GM12874 (cell line): ENCODE results near the gene RTP1.

ENCODE experiments used
- TF ChIP-seq, protein P1 (sequence below): IDR thresholded peaks from 2 replicates; pipeline ENCODE4 v1.5.1; 2011; ENCODE audit warnings: low read depth, mild to moderate bottlenecking, control low read depth, low read length, moderate library complexity; ENCODE audit not compliant: insufficient read depth

The RTP1 gene

DNA sequence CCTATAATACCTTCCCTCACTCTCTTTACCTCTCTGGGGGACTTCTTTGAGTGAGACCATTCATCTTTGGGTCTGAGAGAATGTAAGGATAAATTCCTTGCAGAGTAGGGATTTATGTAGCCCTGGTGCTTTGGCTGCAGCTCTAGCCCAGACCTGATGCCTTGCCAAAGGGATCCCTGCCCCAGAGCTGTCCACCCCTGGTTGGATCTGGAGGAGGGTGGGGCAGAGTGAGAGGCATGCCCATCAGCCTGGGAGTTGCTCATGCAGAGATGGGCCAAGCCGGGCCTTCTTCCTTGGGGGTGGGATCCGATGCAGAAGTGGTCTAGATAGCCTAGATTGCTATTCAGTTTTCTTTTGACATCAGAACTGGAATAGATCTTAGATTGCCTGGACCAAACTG, 31.5 kb downstream of the RTP1 start:
- TF ChIP-seq, protein P1, sequence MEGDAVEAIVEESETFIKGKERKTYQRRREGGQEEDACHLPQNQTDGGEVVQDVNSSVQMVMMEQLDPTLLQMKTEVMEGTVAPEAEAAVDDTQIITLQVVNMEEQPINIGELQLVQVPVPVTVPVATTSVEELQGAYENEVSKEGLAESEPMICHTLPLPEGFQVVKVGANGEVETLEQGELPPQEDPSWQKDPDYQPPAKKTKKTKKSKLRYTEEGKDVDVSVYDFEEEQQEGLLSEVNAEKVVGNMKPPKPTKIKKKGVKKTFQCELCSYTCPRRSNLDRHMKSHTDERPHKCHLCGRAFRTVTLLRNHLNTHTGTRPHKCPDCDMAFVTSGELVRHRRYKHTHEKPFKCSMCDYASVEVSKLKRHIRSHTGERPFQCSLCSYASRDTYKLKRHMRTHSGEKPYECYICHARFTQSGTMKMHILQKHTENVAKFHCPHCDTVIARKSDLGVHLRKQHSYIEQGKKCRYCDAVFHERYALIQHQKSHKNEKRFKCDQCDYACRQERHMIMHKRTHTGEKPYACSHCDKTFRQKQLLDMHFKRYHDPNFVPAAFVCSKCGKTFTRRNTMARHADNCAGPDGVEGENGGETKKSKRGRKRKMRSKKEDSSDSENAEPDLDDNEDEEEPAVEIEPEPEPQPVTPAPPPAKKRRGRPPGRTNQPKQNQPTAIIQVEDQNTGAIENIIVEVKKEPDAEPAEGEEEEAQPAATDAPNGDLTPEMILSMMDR, result no peak

DNA sequence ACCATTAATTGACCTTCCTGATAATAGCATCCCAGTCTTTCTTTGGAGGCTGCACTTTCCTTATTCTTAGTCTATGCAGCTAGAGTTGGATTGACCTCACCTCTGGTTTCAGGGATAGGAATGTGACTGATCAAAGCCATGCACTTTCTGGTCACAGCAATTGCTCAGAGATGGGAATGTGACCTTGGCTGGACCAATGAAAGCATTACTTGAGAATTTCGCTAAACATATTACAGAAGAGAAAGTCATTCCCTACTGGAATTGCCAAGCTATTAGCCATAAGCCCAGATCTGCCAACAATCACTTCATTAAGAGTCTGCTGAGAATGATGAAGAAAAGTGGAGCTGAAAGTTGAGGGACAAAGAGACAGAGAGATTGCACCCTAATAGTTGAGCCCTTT, 32.7 kb downstream of the RTP1 start:
- TF ChIP-seq, protein P1, result no peak

DNA sequence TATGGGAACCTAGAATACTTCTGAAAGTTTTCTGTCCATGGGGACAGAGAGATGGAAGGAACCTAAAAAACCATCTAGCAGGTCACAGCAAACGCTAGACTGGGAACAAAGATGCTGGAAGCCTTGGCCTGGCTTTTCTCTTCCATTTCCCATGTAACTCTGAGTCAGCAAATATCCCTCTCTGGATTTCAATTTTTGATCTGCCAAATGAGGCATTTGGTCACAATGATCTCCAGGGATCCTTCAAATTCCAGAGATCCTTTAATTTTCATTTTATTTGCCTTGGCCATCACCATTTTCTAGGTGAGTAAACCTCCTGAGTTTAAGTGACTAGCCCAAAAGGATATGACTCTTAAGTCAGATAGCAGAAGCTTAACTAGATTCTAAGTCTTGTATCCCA, 39.7 kb downstream of the RTP1 start:
- TF ChIP-seq, protein P1, result no peak

GRCh38 chr3:187237741-187238140, 40.5 kb downstream of the RTP1 start:
- TF ChIP-seq, protein P1, result no peak

DNA sequence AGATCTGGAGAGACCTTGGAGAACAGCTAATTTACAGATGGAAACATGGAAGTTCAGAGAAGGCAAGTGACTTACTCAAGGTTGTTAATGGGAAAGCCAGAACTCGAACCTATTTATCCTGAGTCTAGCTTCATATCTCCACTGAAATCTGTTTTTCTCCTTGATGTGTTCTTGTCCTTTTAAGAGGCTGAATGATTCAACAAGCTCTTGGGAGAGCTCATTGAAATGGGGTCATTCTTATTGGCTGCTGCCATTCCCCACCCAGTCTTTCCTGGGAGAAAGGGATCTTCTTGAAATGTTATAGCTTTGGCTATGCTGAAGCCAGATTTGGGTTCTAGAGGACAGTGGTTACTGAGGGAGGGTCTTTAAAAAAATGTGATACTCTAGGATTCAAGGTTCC, 41.0 kb downstream of the RTP1 start:
- TF ChIP-seq, protein P1, result no peak

- TF ChIP-seq, protein P1, result no peak
Observed at GRCh38 chr3:187242435-187242834, 45.1 kb downstream of the RTP1 start.

DNA sequence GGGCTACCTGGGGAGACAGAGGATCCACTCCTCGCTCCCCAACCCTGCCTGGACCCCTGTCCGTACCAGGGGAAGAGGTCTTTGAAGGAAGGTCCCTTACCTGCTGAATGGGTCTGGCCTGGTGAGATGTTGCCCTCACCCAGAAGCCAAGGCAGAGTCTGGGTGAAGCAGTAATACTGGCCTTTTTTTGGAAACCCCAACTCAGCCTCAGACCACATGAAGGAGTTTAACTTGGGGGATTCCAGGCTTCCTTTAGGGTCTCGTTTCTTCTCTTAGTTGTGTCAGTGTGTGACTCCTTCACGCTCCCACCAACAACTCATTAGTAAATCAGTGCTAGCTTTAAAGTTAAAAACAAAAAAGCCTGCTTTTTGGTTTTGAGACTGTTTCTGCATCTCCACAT, 45.6 kb downstream of the RTP1 start:
- TF ChIP-seq, protein P1, result no peak
